Activated naive CD4-positive, alpha-beta T cell treated with anti-CD3 and anti-CD28 coated beads, Interleukin-2, amount 50 U/mL, for 24 hours (primary cell): ENCODE measurements around the gene CPA1.

ENCODE experiments used
- H3K27ac Mint-ChIP-seq: one replicate; pipeline ENCODE4 v1.8.0; 2021; ENCODE audit warnings: mild to moderate bottlenecking, mixed read lengths
- H3K27me3 Mint-ChIP-seq: one replicate; pipeline ENCODE4 v1.8.0; 2021; ENCODE audit warnings: mixed read lengths
- H3K36me3 Mint-ChIP-seq: one replicate; pipeline ENCODE4 v1.8.0; 2021; ENCODE audit warnings: mixed read lengths
- H3K4me1 Mint-ChIP-seq: one replicate; pipeline ENCODE4 v1.8.0; 2021; ENCODE audit warnings: mixed read lengths
- H3K4me3 Mint-ChIP-seq: one replicate; pipeline ENCODE4 v1.8.0; 2021; ENCODE audit warnings: mild to moderate bottlenecking, mixed read lengths
- H3K9me3 Mint-ChIP-seq: one replicate; pipeline ENCODE4 v1.8.0; 2021; ENCODE audit warnings: mixed read lengths

CPA1 gene

DNA sequence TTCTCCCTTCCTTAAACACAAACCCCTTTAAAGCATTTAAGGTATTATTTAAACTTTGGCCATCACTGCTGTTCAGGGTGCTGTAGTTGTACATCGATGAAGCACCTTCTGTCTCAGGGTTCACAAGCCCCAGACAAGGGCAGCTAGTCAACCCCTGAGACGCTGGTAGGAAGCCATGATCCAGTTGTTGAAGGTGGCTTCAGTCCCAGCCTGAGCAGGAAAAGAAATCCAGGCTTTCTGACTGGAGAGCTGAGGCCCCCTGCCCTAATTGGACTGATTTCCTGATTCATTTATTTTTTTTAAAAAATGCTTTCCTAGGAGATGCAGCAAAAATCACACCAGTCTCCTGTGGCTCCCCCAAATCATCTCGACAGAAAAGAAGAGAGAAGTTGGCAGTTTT is 15.8 kb downstream of the CPA1 start:
- no peaks in the 10 kb centered on the region for H3K9me3 Mint-ChIP-seq
- peaks cover 29% of the 10 kb centered on the region for H3K4me1 Mint-ChIP-seq
- H3K27me3 Mint-ChIP-seq: no peaks in the 10 kb centered on the region
- peaks cover 21% of the 10 kb centered on the region for H3K36me3 Mint-ChIP-seq
- no peak overlapping the region for H3K27ac Mint-ChIP-seq
- no peak overlapping the region for H3K4me3 Mint-ChIP-seq

DNA sequence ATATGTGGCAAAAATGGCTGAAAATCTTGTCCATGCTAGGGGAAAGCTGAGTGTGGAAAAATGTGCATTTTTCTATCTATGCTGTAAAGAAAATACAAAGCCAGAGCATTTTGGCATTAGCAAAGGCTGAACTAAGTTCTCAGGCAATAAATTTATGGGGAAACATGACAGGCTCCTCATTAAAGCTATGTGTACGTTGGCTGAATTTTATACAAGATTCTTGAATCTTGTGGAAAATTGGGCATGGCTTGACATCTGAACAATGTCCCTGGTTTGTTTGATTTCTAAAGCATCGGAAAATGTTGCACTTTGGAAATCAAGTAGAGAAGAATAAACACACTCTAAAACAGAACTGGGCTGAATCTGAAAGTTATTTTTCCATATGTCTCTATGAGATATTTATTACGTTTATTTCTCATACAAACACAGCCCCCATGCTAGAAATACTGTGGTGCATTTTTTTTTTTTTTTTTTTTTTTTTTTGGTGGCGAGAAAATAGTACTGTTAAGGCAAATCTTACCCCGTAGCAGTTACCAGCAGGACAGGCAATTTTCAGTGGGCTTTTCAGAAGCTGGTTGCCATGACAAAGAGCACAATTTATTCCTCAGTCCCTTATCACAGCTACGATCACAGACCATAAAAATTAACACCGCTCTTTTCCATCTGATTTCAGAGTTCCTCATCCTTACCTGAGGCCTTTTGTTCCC is 16.9 kb downstream of the CPA1 start:
- Mint-ChIP-seq H3K9me3 (no peaks in the 10 kb centered on the region), H3K27ac (no peak overlapping the region), H3K27me3 (no peaks in the 10 kb centered on the region), H3K4me3 (no peak overlapping the region), H3K4me1 (peaks cover 29% of the 10 kb centered on the region), H3K36me3 (peaks cover 23% of the 10 kb centered on the region)

DNA sequence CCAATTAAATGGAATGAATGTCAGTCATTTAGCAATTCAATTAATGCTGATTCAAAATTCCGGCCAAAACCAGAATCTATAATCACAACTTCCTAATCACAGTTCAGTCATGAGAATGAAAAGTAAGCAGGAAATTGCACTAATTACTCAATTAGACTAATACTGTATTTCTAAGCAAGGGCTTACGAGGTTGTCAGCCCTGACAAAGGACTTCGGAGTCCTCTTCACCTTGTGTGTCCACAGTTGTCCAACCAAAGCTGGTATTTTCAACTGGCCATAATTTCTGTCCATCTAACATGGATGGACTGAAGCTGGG is 17.4 kb downstream of the CPA1 start:
- Mint-ChIP-seq H3K9me3 (no peaks in the 10 kb centered on the region), H3K27ac (no peak overlapping the region), H3K36me3 (peaks cover 23% of the 10 kb centered on the region), H3K27me3 (no peaks in the 10 kb centered on the region), H3K4me1 (peaks cover 29% of the 10 kb centered on the region), H3K4me3 (no peak overlapping the region)

DNA sequence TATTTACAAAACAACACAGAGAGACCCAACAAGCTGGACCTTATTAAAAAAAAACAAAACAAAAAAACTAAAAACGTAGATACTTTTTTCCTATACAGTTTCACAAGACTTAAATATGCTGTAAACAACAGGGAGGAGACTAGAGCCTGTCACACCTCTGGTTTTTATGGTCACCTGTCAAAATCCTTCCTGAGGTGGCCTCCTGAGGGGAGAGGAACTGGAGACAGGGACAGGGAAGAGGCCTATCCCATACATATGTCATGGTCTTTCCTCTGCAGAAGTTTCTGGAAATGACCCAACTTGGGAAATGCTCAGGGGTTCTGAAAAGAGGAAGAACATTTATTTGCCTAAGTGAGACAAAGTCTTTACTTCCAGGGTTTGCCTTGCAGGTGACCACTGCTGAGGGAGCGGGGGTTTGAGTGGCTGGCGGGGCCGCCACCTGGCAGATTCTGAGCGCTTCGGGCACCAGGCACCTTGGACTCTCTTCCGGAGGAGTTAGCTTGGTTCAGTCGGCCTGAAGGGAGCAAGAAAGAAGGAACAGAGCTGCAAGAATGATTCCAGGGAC is 18.3 kb downstream of the CPA1 start:
- no peak overlapping the region for H3K27ac Mint-ChIP-seq
- no peaks in the 10 kb centered on the region for H3K27me3 Mint-ChIP-seq
- H3K4me3 Mint-ChIP-seq: no peak overlapping the region
- H3K9me3 Mint-ChIP-seq: no peaks in the 10 kb centered on the region
- peaks cover 22% of the 10 kb centered on the region for H3K4me1 Mint-ChIP-seq
- H3K36me3 Mint-ChIP-seq: peaks cover 23% of the 10 kb centered on the region

DNA sequence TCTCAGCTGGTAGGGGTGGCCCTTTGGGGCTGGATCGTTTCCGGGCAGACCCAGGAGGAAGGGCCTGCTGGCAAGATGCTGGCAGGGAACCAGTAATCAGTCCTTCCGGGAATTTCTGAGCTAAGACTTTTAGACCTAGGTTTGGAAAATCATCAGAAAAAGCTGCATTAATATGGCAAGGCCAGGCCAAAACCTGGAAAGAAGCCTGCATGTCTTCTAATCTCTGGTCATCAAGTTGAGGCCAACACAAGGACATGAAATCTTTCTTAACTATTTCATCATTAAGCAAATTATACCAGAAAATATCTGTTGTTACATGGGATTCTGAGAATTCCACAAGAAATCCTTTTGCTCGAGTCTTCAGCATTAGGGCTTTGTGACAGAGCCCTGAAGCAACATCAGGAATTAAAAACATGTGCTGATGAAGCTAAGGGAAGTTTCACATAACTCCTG is 19.9 kb downstream of the CPA1 start:
- Mint-ChIP-seq H3K27ac (no peak overlapping the region), H3K36me3 (peaks cover 23% of the 10 kb centered on the region), H3K9me3 (no peaks in the 10 kb centered on the region), H3K4me3 (no peak overlapping the region), H3K4me1 (peaks cover 6% of the 10 kb centered on the region), H3K27me3 (no peaks in the 10 kb centered on the region)

DNA sequence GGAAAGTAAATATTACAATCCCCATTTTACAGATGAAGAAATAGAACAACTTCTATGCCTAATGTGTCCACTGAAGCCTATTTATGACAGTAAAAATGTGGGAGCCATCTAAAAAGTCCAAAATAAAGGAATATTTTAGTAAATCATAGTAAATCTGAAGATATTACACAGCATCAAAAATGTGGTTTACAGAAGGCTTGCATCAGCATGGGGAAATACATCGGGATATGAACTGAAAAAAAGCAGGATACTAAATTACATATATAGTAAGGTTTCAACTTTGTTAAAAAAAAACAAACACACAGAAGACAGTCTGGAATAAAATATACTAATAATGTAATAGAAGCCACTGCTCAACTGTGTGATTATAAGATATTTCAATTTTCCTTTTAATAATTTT is 20.8 kb downstream of the CPA1 start:
- no peaks in the 10 kb centered on the region for H3K9me3 Mint-ChIP-seq
- H3K4me3 Mint-ChIP-seq: no peak overlapping the region
- no peak overlapping the region for H3K27ac Mint-ChIP-seq
- peaks cover 23% of the 10 kb centered on the region for H3K36me3 Mint-ChIP-seq
- peaks cover under 1% of the 10 kb centered on the region for H3K4me1 Mint-ChIP-seq
- H3K27me3 Mint-ChIP-seq: no peaks in the 10 kb centered on the region

DNA sequence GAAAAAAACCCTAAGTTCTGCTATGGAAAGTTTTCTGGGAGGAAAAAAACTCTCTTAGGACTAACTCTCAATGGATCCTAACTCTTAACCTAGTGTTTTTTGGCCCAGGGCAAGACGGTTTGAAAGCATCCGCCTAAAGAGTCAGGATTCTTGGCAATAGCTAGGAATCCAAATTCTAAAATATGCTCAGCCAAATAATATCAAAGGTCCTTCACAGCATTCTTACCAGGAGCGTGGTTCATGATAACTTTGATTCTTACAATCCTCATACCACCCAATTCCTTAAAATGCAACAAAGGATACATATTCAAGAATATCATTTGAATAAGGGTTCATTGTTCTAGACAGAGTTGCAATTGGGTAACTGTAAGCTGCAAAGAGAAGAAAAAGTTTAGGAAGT is 21.3 kb downstream of the CPA1 start:
- Mint-ChIP-seq H3K36me3 (peaks cover 23% of the 10 kb centered on the region), H3K9me3 (no peaks in the 10 kb centered on the region), H3K4me3 (no peak overlapping the region), H3K27ac (no peak overlapping the region), H3K27me3 (no peaks in the 10 kb centered on the region), H3K4me1 (no peaks in the 10 kb centered on the region)

DNA sequence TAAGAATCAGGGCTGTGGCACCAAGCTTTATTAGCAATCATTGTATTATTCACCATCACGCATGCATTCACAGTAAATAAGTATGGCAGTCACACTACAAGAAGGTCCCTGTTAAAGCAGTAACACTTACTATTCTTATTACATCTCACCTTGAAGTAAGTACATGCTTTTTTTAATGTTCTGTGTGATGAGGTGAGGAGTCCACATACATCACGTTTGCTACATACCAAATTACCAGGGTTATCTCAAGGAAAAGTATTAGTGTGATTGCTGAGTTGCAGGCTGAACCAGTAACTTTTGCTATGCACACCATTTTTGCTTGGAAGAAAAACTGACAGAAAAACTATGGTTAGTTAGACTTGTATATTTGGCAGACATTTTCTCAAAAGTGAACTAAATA is 24.7 kb downstream of the CPA1 start:
- peaks cover 11% of the 10 kb centered on the region for H3K36me3 Mint-ChIP-seq
- H3K9me3 Mint-ChIP-seq: no peaks in the 10 kb centered on the region
- H3K4me3 Mint-ChIP-seq: no peak overlapping the region
- no peak overlapping the region for H3K27ac Mint-ChIP-seq
- H3K27me3 Mint-ChIP-seq: no peaks in the 10 kb centered on the region
- no peaks in the 10 kb centered on the region for H3K4me1 Mint-ChIP-seq

DNA sequence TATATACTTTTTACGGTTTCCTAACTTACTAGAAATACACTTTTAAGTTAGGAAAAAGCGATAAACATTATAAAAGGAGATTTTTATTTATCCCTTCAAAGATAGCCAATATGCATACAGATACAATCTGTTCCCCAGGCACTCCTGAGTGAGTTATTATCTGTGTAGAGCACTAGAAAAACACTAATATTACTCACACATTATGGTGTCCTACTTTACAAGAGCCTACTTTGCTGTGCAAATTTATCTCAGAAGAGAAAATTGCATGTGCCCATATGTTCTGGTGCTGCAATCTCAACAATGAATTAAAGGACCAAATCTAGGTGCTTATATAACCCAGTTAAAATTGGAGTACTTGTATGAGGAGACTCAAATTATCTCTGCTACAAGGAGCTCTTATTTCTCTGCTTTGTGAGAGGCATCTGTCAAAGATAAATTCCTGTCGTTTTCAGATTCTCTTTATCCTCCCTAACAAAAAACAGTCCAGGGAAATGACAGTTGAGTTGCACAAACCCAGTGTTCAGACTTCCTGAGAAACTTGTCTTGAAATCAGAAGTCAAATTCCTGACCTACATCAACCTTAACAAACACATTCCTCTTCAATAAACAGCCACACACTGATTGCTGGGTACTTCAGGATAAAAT is 28.9 kb downstream of the CPA1 start:
- Mint-ChIP-seq H3K9me3 (no peaks in the 10 kb centered on the region), H3K27me3 (no peaks in the 10 kb centered on the region), H3K4me1 (peaks cover 14% of the 10 kb centered on the region), H3K4me3 (no peak overlapping the region), H3K36me3 (peaks cover 5% of the 10 kb centered on the region), H3K27ac (no peak overlapping the region)

DNA sequence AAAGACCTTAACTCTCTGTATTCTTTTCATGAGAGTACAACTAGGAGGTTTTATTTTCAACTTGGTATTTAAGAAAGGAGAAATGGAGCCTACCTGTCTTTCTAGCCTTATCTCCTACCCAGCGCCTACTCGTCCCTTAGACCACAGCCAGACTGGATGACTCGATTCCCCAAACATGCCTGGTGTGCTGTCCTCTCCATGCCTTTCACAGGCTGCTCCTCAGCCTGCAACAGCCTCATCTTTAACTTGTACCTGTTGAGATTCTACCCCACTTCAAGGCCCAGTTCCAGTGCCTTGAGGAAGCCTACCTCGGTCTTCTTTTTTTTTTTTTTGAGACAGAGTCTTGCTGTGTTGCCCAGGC is 29.4 kb downstream of the CPA1 start:
- Mint-ChIP-seq H3K36me3 (peaks cover 5% of the 10 kb centered on the region), H3K27me3 (no peaks in the 10 kb centered on the region), H3K4me1 (peaks cover 19% of the 10 kb centered on the region), H3K9me3 (no peaks in the 10 kb centered on the region), H3K4me3 (no peak overlapping the region), H3K27ac (no peak overlapping the region)

DNA sequence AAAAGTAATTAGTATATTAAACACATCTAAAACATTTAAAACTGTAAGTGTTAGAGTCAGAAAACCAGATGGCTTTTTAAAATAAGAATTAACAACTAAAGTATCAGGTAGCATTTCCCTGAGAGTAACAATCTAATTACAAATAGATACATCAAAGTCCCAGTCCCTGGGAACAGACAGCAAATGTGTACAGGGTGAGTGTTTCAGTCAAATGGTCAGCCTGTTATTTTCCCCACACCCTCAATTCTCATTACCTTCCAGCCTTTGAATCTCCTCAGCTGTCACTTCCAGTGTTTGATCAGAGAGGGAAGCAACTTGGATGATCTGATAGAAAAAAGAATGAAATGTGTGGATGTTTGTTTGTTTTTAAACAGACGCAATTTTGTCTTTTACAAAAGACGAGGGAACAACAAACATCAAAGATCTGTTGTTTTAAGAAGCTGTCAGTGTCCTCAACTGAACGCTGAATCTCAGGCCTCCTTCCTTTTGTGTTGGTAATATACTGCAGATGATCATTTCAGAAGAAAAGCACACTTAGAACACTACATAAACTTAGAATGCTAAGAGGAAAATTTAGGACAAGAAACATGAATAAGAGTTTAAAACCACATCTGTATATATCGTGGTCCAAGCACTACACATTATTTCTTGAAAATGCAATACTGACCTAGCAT is 30.7 kb downstream of the CPA1 start:
- no peaks in the 10 kb centered on the region for H3K27me3 Mint-ChIP-seq
- no peaks in the 10 kb centered on the region for H3K9me3 Mint-ChIP-seq
- peaks cover 32% of the 10 kb centered on the region for H3K4me1 Mint-ChIP-seq
- H3K27ac Mint-ChIP-seq: no peak overlapping the region
- peaks cover 5% of the 10 kb centered on the region for H3K36me3 Mint-ChIP-seq
- H3K4me3 Mint-ChIP-seq: no peak overlapping the region

DNA sequence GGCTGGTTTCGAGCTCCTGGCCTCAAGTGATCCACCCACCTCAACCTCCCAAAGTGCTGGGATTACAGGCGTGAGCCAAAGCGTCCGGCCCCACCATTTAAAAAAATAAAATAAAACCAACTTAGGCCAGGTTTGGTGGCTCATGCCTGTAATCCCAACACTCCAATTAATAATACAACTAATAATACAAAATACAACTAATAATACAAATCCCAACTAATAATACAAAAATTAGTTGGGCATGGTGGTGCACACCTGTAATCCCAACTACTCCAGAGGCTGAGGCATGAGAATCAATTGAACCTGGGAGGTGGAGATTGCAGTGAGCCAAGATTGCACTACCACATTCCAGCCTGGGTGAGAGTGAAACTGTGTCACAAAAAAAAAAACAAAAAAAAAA is 32.9 kb downstream of the CPA1 start:
- peaks cover 54% of the 10 kb centered on the region for H3K4me1 Mint-ChIP-seq
- H3K27ac Mint-ChIP-seq: no peak overlapping the region
- no peaks in the 10 kb centered on the region for H3K27me3 Mint-ChIP-seq
- H3K36me3 Mint-ChIP-seq: peaks cover 5% of the 10 kb centered on the region
- no peak overlapping the region for H3K4me3 Mint-ChIP-seq
- no peaks in the 10 kb centered on the region for H3K9me3 Mint-ChIP-seq

DNA sequence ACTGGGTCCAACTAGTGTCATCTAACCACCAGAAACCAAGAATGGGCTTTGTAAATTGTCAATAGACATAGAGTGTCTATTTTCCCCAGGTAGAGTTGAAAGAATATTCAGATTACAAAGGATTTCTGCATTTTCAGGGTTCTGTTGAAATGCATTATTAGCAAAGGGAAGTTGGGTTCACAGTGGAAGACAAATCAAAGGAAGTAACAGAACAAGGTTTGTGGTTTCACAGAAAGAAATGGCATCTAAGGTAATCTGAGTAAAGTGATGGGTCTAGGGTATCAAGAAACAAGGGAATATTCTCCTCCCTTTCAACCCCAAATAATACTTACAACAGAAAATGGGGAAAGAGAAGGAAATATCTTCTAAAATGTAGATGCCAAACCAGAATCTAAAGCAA is 34.7 kb downstream of the CPA1 start:
- H3K4me3 Mint-ChIP-seq: peak overlapping the region; percentile 30
- H3K4me1 Mint-ChIP-seq: peaks cover 72% of the 10 kb centered on the region
- no peaks in the 10 kb centered on the region for H3K27me3 Mint-ChIP-seq
- no peaks in the 10 kb centered on the region for H3K9me3 Mint-ChIP-seq
- peaks cover 5% of the 10 kb centered on the region for H3K36me3 Mint-ChIP-seq
- peak overlapping the region; percentile 60 for H3K27ac Mint-ChIP-seq

DNA sequence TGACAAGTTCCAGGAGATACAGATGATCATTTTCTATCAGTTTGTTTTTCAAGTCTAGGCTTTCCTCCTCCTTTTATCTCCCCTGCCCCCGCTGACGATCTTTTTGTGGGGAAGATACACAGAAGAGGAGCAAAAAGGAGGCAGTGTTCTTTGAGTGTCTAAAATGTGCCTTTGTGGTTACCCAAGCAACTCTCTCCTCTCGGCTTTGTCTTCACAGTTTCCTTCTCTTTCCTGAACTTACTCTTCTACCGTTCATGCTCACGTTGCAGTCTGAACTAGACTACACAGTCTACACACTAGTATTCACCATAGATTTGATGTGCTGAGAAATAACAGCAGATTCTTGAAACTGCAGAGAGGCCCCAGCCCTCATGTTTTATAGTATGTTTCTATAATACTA is 36.9 kb downstream of the CPA1 start:
- Mint-ChIP-seq H3K9me3 (no peaks in the 10 kb centered on the region), H3K36me3 (peaks cover 5% of the 10 kb centered on the region), H3K4me1 (peaks cover 80% of the 10 kb centered on the region), H3K27ac (peak overlapping the region; percentile 99), H3K4me3 (peak overlapping the region; percentile 76), H3K27me3 (no peaks in the 10 kb centered on the region)

DNA sequence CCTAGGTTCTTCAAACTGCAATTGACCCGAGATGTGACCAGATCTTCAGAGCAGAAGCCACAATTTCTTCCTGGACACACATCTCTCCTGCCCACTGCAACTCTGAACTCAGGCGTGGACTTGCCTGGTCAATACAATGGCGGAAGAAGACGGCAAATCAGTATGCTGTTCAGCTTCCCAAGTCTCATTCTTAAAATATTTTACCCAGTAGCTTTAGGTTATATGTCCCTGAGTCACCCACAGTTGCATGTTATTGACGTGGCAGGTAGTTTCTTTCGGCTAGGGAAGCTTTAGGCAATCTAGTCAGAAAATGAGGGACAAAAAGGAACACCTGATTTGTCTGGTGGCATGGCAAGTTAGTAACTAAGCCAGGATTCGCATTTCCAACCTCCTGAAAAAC is 38.0 kb downstream of the CPA1 start:
- Mint-ChIP-seq H3K9me3 (no peaks in the 10 kb centered on the region), H3K36me3 (peaks cover 5% of the 10 kb centered on the region), H3K27ac (peak overlapping the region; percentile 99), H3K27me3 (no peaks in the 10 kb centered on the region), H3K4me3 (no peak overlapping the region), H3K4me1 (peaks cover 83% of the 10 kb centered on the region)

DNA sequence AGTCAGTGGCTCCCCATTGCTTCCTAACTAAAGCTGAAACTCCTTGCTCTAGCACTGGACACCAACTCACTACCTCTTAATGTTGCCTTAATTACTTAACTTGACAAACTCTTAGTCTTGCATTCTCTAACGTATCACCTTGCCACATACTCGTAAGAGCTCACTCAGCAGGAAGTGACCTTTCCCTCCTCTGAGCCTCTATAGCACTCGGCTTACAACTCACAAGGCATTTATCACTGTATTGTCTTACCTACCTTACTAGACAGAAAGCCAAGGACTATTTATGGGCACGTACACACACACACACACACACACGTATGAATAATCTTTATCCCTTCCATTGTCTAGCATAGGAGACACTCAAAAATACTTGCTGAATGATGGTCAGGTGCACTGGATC is 39.4 kb downstream of the CPA1 start:
- peaks cover 77% of the 10 kb centered on the region for H3K4me1 Mint-ChIP-seq
- peaks cover 4% of the 10 kb centered on the region for H3K36me3 Mint-ChIP-seq
- no peaks in the 10 kb centered on the region for H3K9me3 Mint-ChIP-seq
- H3K4me3 Mint-ChIP-seq: peak overlapping the region; percentile 57
- H3K27me3 Mint-ChIP-seq: no peaks in the 10 kb centered on the region
- peak overlapping the region; percentile 92 for H3K27ac Mint-ChIP-seq
